Motor neuron (in vitro differentiated cells): ENCODE data around the gene CYTH4. TPM values are rescaled to one million over a fixed set of nuclear protein-coding genes. Genes with fewer than 3 reads are reported as not detected.
A peak's percentile ranks its signal among the peaks of the same experiment; 100 is the strongest.

ENCODE experiments used
- ATAC-seq, 8 experiments: fragments of 200-7000 bp; cut with Tn5 transposase; replicated peaks in 6 of 8; 2 replicates each; pipeline ENCODE4 v1.8.0; 2021; ENCODE audit warnings: mild to moderate bottlenecking in 8 of 8, moderate library complexity in 8 of 8
- H3K27ac ChIP-seq, 2 donors: fragments of 250-450 bp; sonication (Bioruptor Pico); 2 replicates each; pipeline ENCODE4 v1.9.0; 2021; ENCODE audit warnings: antibody characterized with exemption in 2 of 2, mild to moderate bottlenecking in 2 of 2, moderate library complexity in 1 of 2
- H3K4me1 ChIP-seq, 2 donors: fragments of 250-450 bp; sonication (Bioruptor Pico); replicated peaks in 1 of 2; 2 replicates each; pipeline ENCODE4 v1.6.1; 2021; ENCODE audit warnings: antibody characterized with exemption in 2 of 2, mild to moderate bottlenecking in 2 of 2, moderate library complexity in 1 of 2
- H3K4me3 ChIP-seq, 5 donors: fragments of 250-450 bp; sonication (Bioruptor Pico); 2 replicates each; pipeline ENCODE4 v1.9.0; 2021; ENCODE audit warnings: antibody characterized with exemption in 5 of 5, mild to moderate bottlenecking in 5 of 5, moderate library complexity in 4 of 5
- WGBS, 10 experiments: fragments of 450-650 bp; shearing (Covaris generic); methylation state at CpG; one replicate each; pipeline ENCODE4 v1.0.0; 2022; 5-methylcytosine and 5-hydroxymethylcytosine counted together
- in situ Hi-C, 9 experiments: fragments of 400-800 bp; cut with MboI; loops; one replicate each; pipeline ENCODE4 v1.15.0; 2021; ENCODE audit warnings: low sequenced_read_pairs in 9 of 9, low pct_unique_long_range_greater_than_20kb in 2 of 9; ENCODE audit not compliant: unreplicated experiment in 9 of 9
- total RNA-seq, 8 experiments: library from RNA; unstranded; fragments of 300-600 nt; gene quantifications; 2 replicates each; pipeline versions ENCODE4 v1.2.3 to v1.2.4, GENCODE V29; 2022

CYTH4 gene
- total RNA-seq, 8 experiments from 2014 or later = 0.50 to 2.9 (median 1.6) TPM; not detected in 3

- Histone ChIP-seq H3K4me3 (no peak overlapping the region), H3K4me1 (no peaks in the 10 kb centered on the region), H3K27ac (no peak overlapping the region)
- 0 to 71% (median 21%) methylated on average over 1 to 13 of the region's 22 CpGs; no CpG with 5 or more reads in 4 of the 10 experiments for WGBS, 10 experiments
- peak; percentile 70 to 97 (median 82) for ATAC-seq
- in situ Hi-C loops = no loop called here
Measured at GRCh38 chr22:37267135-37267587, 15.1 kb upstream of the CYTH4 start.

GRCh38 chr22:37267661-37268413, 14.5 kb upstream of the CYTH4 start:
- Histone ChIP-seq H3K4me1 (no peaks in the 10 kb centered on the region), H3K27ac (no peak overlapping the region), H3K4me3 (no peak overlapping the region)
- in situ Hi-C loops = no loop called here
- 40 to 89% (median 75%) methylated on average over 2 to 5 of the region's 11 CpGs; no CpG with 5 or more reads in 1 of the 10 experiments for WGBS, 10 experiments
- ATAC-seq = no peak

GRCh38 chr22:37269936-37270678, 12.2 kb upstream of the CYTH4 start:
- Histone ChIP-seq H3K27ac (no peak overlapping the region), H3K4me3 (no peak overlapping the region), H3K4me1 (no peaks in the 10 kb centered on the region)
- in situ Hi-C loops = no loop called here
- 43 to 88% (median 64%) methylated on average over 2 to 8 of the region's 8 CpGs for WGBS, 10 experiments
- no peak for ATAC-seq

- ATAC-seq = peak in 1 of 8 experiments; percentile 63
- Histone ChIP-seq H3K27ac (no peak overlapping the region), H3K4me1 (no peaks in the 10 kb centered on the region), H3K4me3 (no peak overlapping the region)
- 13 to 88% (median 73%) methylated on average over 1 to 8 of the region's 8 CpGs for WGBS, 10 experiments
- in situ Hi-C loops = no loop called here
Measured at GRCh38 chr22:37270928-37271650, 11.2 kb upstream of the CYTH4 start.

- in situ Hi-C loops = no loop called here
- no peaks in the 10 kb centered on the region for H3K4me1 ChIP-seq
- WGBS, 10 experiments = 0 to 92% (median 68%) methylated on average over 1 to 12 of the region's 17 CpGs; no CpG with 5 or more reads in 2 of the 10 experiments
- peak in 3 of 8 experiments; percentile 31 to 45 (median 42) for ATAC-seq
- no peak overlapping the region for H3K4me3 ChIP-seq
- no peak overlapping the region for H3K27ac ChIP-seq
Measured at GRCh38 chr22:37273126-37273845, 9.0 kb upstream of the CYTH4 start.

DNA sequence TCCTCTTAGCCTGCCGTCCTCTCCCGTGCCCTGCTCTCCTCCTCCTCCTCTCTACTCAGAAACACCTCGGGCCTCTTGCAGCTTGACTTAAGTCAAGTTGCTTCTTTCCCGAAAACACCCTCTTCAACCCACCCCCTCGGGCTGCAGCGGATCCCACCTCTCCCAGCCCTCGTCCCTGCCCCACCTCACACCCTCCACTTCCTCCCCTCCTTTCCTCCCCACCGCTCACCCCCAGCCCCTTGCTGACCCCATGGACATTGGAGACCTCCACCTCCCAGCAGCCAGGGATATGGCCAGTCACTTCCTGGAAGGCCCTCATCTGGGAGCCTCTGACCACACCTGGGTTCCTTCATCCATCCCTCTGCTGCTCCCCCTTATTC, 8.5 kb upstream of the CYTH4 start:
- Histone ChIP-seq H3K27ac (no peak overlapping the region), H3K4me3 (no peak overlapping the region), H3K4me1 (no peaks in the 10 kb centered on the region)
- in situ Hi-C loops = no loop called here
- WGBS, 10 experiments = 50 to 100% (median 90%) methylated on average over 2 of the region's 8 CpGs; no CpG with 5 or more reads in 7 of the 10 experiments
- ATAC-seq = no peak

GRCh38 chr22:37274380-37274862, 7.9 kb upstream of the CYTH4 start:
- peak in 1 of 8 experiments; percentile 12 for ATAC-seq
- in situ Hi-C loops = no loop called here
- Histone ChIP-seq H3K27ac (no peak overlapping the region), H3K4me1 (no peaks in the 10 kb centered on the region), H3K4me3 (no peak overlapping the region)
- WGBS, 10 experiments = 78% methylated on average over 7 of the region's 12 CpGs; no CpG with 5 or more reads in 9 of the 10 experiments

- Histone ChIP-seq H3K4me3 (no peak overlapping the region), H3K4me1 (no peaks in the 10 kb centered on the region), H3K27ac (no peak overlapping the region)
- 84 to 100% (median 100%) methylated on average over 1 to 5 of the region's 11 CpGs; no CpG with 5 or more reads in 5 of the 10 experiments for WGBS, 10 experiments
- in situ Hi-C loops = no loop called here
- ATAC-seq = no peak
Measured at GRCh38 chr22:37275134-37275533, 7.2 kb upstream of the CYTH4 start.

DNA sequence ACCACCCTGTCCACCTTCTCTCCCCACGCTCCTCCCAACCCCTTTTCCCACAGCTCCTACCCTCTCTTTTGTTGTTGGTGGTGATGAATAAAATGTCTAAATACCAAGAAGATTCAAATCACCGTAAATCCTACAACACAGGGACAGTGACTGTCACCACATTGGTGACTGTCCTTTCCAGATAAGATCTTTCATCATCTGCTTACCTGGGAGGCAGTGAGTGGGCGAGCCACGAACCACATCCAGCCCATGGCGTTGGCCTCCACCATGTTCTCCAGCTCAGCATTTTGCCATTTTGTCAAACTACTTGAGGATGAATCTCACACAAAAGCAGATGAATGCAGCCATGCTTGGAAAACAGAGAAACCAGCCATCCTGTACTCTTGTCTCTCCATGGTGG, 6.7 kb upstream of the CYTH4 start:
- Histone ChIP-seq H3K4me1 (no peaks in the 10 kb centered on the region), H3K27ac (no peak overlapping the region), H3K4me3 (no peak overlapping the region)
- in situ Hi-C loops = no loop called here
- 75 to 100% (median 83%) methylated on average over 1 to 3 of the region's 5 CpGs; no CpG with 5 or more reads in 6 of the 10 experiments for WGBS, 10 experiments
- no peak for ATAC-seq

DNA sequence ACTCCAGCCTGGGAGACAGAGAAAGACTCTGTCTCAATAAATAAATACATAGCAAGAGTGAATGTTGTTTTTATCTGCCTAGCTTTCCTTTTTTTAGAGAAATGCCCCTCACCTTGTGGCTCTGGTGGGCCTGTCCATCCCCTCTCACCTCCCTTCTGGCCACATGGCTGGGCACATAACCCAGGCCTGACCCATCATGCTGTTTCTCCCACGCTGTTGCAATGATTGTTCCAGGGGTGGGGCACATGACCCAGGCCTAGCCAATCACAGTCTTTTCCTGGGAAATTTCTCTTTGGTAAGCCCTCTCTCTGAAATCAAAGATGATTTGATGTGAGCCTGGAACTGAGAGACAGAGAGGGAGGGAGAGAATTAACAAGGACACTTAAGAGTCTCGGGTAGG, 5.5 kb upstream of the CYTH4 start:
- no peak for ATAC-seq
- in situ Hi-C loops = no loop called here
- H3K4me1 ChIP-seq = no peaks in the 10 kb centered on the region
- no peak overlapping the region for H3K4me3 ChIP-seq
- no peak overlapping the region for H3K27ac ChIP-seq
- 71 to 100% (median 83%) methylated on average over 1 to 2 of the region's 2 CpGs; no CpG with 5 or more reads in 6 of the 10 experiments for WGBS, 10 experiments

- Histone ChIP-seq H3K4me1 (no peaks in the 10 kb centered on the region), H3K4me3 (no peak overlapping the region), H3K27ac (no peak overlapping the region)
- 61 to 95% (median 85%) methylated on average over 2 to 9 of the region's 11 CpGs; no CpG with 5 or more reads in 1 of the 10 experiments for WGBS, 10 experiments
- no peak for ATAC-seq
- in situ Hi-C loops = no loop called here
Measured at GRCh38 chr22:37277384-37277783, 4.9 kb upstream of the CYTH4 start.

DNA sequence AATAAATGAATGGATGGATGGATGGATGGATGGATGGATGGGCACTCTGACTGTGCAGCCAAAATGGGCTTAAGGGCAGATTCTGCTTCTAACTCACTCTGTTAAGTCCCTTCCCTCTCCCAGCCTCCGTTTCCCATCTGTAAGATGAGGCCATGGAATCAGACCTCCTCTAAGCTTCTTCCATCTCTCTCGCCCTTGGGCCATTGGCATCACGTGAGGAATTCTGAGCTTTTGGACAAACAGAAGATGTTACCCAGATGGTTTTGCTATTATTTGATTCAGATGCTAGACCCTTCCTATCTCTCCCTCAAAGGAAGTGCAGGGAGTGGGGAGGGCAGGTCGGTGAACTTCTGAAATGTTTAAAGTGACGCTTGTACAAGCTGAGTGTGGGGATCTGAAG, 4.0 kb upstream of the CYTH4 start:
- peaks cover 0 to 4% of the 10 kb centered on the region in 2 donors for H3K4me1 ChIP-seq
- ATAC-seq = no peak
- no peak overlapping the region for H3K27ac ChIP-seq
- in situ Hi-C loops = no loop called here
- 9 to 100% (median 20%) methylated on average over 1 to 4 of the region's 5 CpGs; no CpG with 5 or more reads in 1 of the 10 experiments for WGBS, 10 experiments
- H3K4me3 ChIP-seq = no peak overlapping the region
